ENCODE measurements around the gene ATRAID.

GRCh38 chr2:27263287-27264252, 51.7 kb downstream of the ATRAID start:
- TF ChIP-seq NFRKB (IDR thresholded peaks at IDR 0.05), result no peak
- TF ChIP-seq SUZ12 (IDR thresholded peaks at IDR 0.05), result no peak
- no peak for TF ChIP-seq FOXM1 (IDR thresholded peaks at IDR 0.05; ENCODE audit: borderline replicate concordance)
- no peak for TF ChIP-seq FOXA1 (IDR thresholded peaks at IDR 0.05)

Measured in HEK293T (cell line).